Measurements from ENCODE around the gene FADS1. TPM values are rescaled to one million over a fixed set of nuclear protein-coding genes. Genes with fewer than 3 reads are reported as not detected.
A peak's percentile ranks its signal among the peaks of the same experiment; 100 is the strongest.

Gene FADS1
- total RNA-seq, 4 donors from 2014 or later, result 16.4 to 69.6 (median 46.6) TPM

- Histone ChIP-seq H3K27ac (peak overlapping the region; percentile 18), H3K4me1 (peaks cover 3% of the 10 kb centered on the region), H3K27me3 (no peaks in the 10 kb centered on the region), H3K36me3 (peaks cover 11% of the 10 kb centered on the region), H3K9me3 (no peaks in the 10 kb centered on the region), H3K4me3 (no peak overlapping the region)
- TF ChIP-seq EP300 (IDR thresholded peaks at IDR 0.05) (no peak), POLR2A (IDR thresholded peaks at IDR 0.05) (no peak), POLR2AphosphoS5 (IDR thresholded peaks at IDR 0.05) (no peak)
- TF ChIP-seq, protein P1, sequence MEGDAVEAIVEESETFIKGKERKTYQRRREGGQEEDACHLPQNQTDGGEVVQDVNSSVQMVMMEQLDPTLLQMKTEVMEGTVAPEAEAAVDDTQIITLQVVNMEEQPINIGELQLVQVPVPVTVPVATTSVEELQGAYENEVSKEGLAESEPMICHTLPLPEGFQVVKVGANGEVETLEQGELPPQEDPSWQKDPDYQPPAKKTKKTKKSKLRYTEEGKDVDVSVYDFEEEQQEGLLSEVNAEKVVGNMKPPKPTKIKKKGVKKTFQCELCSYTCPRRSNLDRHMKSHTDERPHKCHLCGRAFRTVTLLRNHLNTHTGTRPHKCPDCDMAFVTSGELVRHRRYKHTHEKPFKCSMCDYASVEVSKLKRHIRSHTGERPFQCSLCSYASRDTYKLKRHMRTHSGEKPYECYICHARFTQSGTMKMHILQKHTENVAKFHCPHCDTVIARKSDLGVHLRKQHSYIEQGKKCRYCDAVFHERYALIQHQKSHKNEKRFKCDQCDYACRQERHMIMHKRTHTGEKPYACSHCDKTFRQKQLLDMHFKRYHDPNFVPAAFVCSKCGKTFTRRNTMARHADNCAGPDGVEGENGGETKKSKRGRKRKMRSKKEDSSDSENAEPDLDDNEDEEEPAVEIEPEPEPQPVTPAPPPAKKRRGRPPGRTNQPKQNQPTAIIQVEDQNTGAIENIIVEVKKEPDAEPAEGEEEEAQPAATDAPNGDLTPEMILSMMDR (IDR thresholded peaks at IDR 0.05), result no peak
- 87% methylated on average over 8 of the region's 14 CpGs for WGBS
- no peak for DNase-seq (ENCODE audit: low spot score in 2 of 2)
Measured at GRCh38 chr11:61854966-61855714, 38.3 kb upstream of the FADS1 start.

DNA sequence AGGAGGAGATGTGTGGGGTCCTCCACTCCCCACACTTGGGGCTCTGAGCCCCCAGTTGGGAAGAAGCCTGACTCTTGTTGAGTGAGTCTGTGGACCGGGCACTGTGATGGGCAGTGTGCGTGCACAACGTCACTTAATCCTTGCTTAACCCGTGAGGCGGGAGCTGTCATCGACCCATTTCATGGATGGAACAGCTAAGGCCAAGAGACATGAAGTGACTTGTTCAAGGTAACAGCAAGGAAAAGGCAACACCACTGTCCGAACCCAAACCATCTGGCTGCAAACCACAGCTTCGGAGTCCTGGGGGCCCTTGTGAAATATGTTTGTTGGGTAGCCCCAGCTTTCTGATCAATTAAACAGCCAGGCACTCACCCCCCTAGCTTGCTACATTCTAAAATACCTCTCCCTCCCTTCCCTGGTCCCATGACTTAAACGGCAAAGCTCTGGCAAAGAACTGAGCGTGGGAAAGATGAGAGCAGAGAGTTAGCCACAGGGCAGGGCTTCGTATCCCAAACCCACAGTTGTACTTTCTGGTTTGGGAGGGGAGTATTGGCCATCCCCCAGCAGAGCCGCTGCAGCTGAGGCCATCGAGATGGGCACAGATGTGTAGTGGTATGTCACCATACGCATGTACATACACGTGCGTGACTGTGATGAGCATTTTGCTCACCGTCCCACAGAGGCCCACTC, 37.5 kb upstream of the FADS1 start:
- DNase-seq (ENCODE audit: low spot score in 2 of 2), result no peak
- Histone ChIP-seq H3K4me3 (no peak overlapping the region), H3K27ac (no peak overlapping the region), H3K4me1 (peaks cover 3% of the 10 kb centered on the region), H3K27me3 (no peaks in the 10 kb centered on the region), H3K36me3 (peaks cover 15% of the 10 kb centered on the region), H3K9me3 (no peaks in the 10 kb centered on the region)
- TF ChIP-seq, protein P1 (IDR thresholded peaks at IDR 0.05), result no peak
- WGBS, result 88% methylated on average over 14 of the region's 17 CpGs

DNA sequence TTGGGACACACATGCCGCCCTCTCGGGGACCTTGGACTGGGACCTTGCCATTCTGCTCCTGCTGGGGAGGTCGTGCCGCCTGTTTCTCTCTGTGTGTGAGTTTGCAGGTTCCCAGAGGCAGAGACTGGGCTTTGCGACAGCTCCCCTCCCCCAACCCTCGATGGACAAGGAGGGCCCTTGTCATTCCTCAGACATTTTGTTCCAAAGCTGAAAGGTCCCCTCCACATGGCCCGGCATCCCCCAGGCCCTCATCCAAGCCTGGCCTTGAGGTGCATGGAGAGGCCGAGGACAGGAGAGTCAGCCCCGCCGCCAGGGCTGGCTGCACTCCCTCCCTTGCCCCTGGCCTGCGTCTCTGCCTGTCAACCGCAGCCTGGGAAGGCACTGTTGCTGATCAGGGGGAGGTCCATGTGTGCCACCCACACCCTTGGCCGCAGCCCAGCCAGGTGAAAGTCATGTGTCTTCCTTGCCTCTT, 36.9 kb upstream of the FADS1 start:
- no peak overlapping the region for H3K27ac ChIP-seq
- WGBS, result no CpG with 5 or more reads among the region's 13 CpGs
- no peak for DNase-seq (ENCODE audit: low spot score in 2 of 2)
- peaks cover 3% of the 10 kb centered on the region for H3K4me1 ChIP-seq
- H3K4me3 ChIP-seq, result no peak overlapping the region
- H3K27me3 ChIP-seq, result no peaks in the 10 kb centered on the region
- no peaks in the 10 kb centered on the region for H3K9me3 ChIP-seq
- TF ChIP-seq POLR2A (IDR thresholded peaks at IDR 0.05) (no peak), EP300 (IDR thresholded peaks at IDR 0.05) (no peak), POLR2AphosphoS5 (IDR thresholded peaks at IDR 0.05) (no peak)
- TF ChIP-seq, protein P1 (IDR thresholded peaks at IDR 0.05), result no peak
- peaks cover 11% of the 10 kb centered on the region for H3K36me3 ChIP-seq

GRCh38 chr11:61851900-61852295, 35.1 kb upstream of the FADS1 start:
- Histone ChIP-seq H3K27me3 (no peaks in the 10 kb centered on the region), H3K4me1 (peaks cover 3% of the 10 kb centered on the region), H3K36me3 (peaks cover 7% of the 10 kb centered on the region), H3K4me3 (no peak overlapping the region), H3K9me3 (no peaks in the 10 kb centered on the region), H3K27ac (no peak overlapping the region)
- WGBS, result 92% methylated on average over 6 of the region's 6 CpGs
- DNase-seq (ENCODE audit: low spot score in 2 of 2), result no peak
- TF ChIP-seq, protein P1 (IDR thresholded peaks at IDR 0.05), result no peak
- no peak for TF ChIP-seq EP300 (IDR thresholded peaks at IDR 0.05)
- TF ChIP-seq POLR2A (IDR thresholded peaks at IDR 0.05), result no peak

- 74% methylated on average over 21 of the region's 24 CpGs for WGBS
- TF ChIP-seq, protein P1 (IDR thresholded peaks at IDR 0.05), result no peak
- TF ChIP-seq POLR2AphosphoS5 (IDR thresholded peaks at IDR 0.05) (no peak), POLR2A (IDR thresholded peaks at IDR 0.05) (no peak), EP300 (IDR thresholded peaks at IDR 0.05) (no peak)
- DNase-seq (ENCODE audit: low spot score in 2 of 2), result no peak
- Histone ChIP-seq H3K9me3 (no peaks in the 10 kb centered on the region), H3K27me3 (no peaks in the 10 kb centered on the region), H3K4me3 (no peak overlapping the region), H3K27ac (no peak overlapping the region), H3K36me3 (peaks cover 7% of the 10 kb centered on the region), H3K4me1 (peaks cover 3% of the 10 kb centered on the region)
Measured at GRCh38 chr11:61851113-61851899, 34.5 kb upstream of the FADS1 start.
